A673 (cell line): ENCODE data around the gene SMIM10L1. TPM values are rescaled to one million over a fixed set of nuclear protein-coding genes. Genes with fewer than 3 reads are reported as not detected.

Experiments
- BruUV-seq: library from RNA; stranded (reverse); fragments of 400-500 nt; replicated peaks from 2 replicates; lab custom pipeline; 2021; lab: Mats Ljungman, UMichigan
- CTCF ChIA-PET: fragments of 300-600 bp; sonication (Branson Sonifier 250); formaldehyde crosslinking; loops from one replicate; lab custom pipeline; 2022; ENCODE audit warnings: antibody characterized with exemption; lab: Charles Lee
- POLR2A ChIA-PET: fragments of 300-600 bp; sonication (Branson Sonifier 250); formaldehyde crosslinking; loops from one replicate; lab custom pipeline; 2022; ENCODE audit warnings: antibody characterized with exemption; ENCODE audit not compliant: low non-redundant PET; lab: Charles Lee
- DNase-seq: peaks from one replicate; pipeline ENCODE4 v3.0.0-alpha.2; 2015; ENCODE audit warnings: low spot score
- H3K27ac ChIP-seq: fragments of 200-600 bp; sonication (generic); 2 replicates; pipeline ENCODE4 v1.5.1; 2016; ENCODE audit warnings: mixed run types, low read depth, mild to moderate bottlenecking, mixed read lengths, antibody characterized with exemption, low read length; ENCODE audit not compliant: poor library complexity, severe bottlenecking
- H3K27me3 ChIP-seq: fragments of 200-600 bp; sonication (generic); replicated peaks from 2 replicates; pipeline ENCODE4 v1.6.1; 2017; ENCODE audit warnings: mixed run types, low read depth, mild to moderate bottlenecking, mixed read lengths, antibody characterized with exemption, low read length; ENCODE audit not compliant: insufficient read depth, poor library complexity
- H3K36me3 ChIP-seq: fragments of 200-600 bp; sonication (generic); 2 replicates; pipeline ENCODE4 v1.6.1; 2016; ENCODE audit warnings: mixed run types, mild to moderate bottlenecking, mixed read lengths, antibody characterized with exemption, low read length; ENCODE audit not compliant: insufficient read depth, poor library complexity, severe bottlenecking
- H3K4me1 ChIP-seq: fragments of 200-600 bp; sonication (generic); 2 replicates; pipeline ENCODE4 v1.6.1; 2017; ENCODE audit warnings: mixed run types, mild to moderate bottlenecking, mixed read lengths, antibody characterized with exemption, low read length; ENCODE audit not compliant: insufficient read depth, poor library complexity, severe bottlenecking
- H3K4me3 ChIP-seq: fragments of 200-600 bp; sonication (generic); 2 replicates; pipeline ENCODE4 v1.5.1; 2016; ENCODE audit warnings: low read depth, mixed run types, mild to moderate bottlenecking, mixed read lengths, low read length; ENCODE audit not compliant: poor library complexity, severe bottlenecking
- H3K9me3 ChIP-seq: fragments of 200-600 bp; sonication (generic); 2 replicates; pipeline ENCODE4 v1.6.1; 2016; ENCODE audit warnings: mixed run types, low read depth, mild to moderate bottlenecking, mixed read lengths, antibody characterized with exemption, low read length; ENCODE audit not compliant: poor library complexity, severe bottlenecking
- CTCF ChIP-seq: fragments of 300-800, 200-600 bp; sonication (generic); conservative IDR thresholded peaks from 2 replicates; pipeline ENCODE4 v1.5.1; 2017; ENCODE audit warnings: low read depth, mild to moderate bottlenecking, antibody characterized with exemption, low read length, moderate library complexity, mixed read lengths
- EZH2 ChIP-seq: fragments of 200-600 bp; sonication (generic); IDR thresholded peaks from 2 replicates; pipeline ENCODE4 v1.6.1; 2017; ENCODE audit warnings: borderline replicate concordance, low read depth, mild to moderate bottlenecking, mixed read lengths, antibody characterized with exemption, low read length; ENCODE audit not compliant: poor library complexity, severe bottlenecking
- intact Hi-C: fragments of 100-400 bp; cut with micrococcal nuclease; formaldehyde crosslinking; loops from one replicate; pipeline ENCODE4 v1.10.0; 2022; ENCODE audit not compliant: unreplicated experiment
- total RNA-seq: library from RNA; stranded (reverse); gene quantifications from 2 replicates; pipeline ENCODE4 v1.2.3, GENCODE V29; 2021

Gene SMIM10L1
- total RNA-seq, 1 experiment from 2014 or later: 15.7 TPM

- ChIA-PET CTCF (no interaction called here), POLR2A (no interaction called here)
- Histone ChIP-seq H3K27ac (no peak overlapping the region), H3K36me3 (no peaks in the 10 kb centered on the region), H3K9me3 (no peaks in the 10 kb centered on the region), H3K4me3 (no peak overlapping the region), H3K4me1 (no peaks in the 10 kb centered on the region), H3K27me3 (no peaks in the 10 kb centered on the region)
- DNase-seq: no peak
- no peak for TF ChIP-seq CTCF
- no peak for TF ChIP-seq EZH2
- no TSS peak for BruUV-seq
- intact Hi-C loops: no loop called here
Measured at GRCh38 chr12:11143352-11143751, 27.6 kb upstream of the SMIM10L1 start.

GRCh38 chr12:11144297-11144696, 26.7 kb upstream of the SMIM10L1 start:
- TF ChIP-seq CTCF: no peak
- no peak for TF ChIP-seq EZH2
- Histone ChIP-seq H3K4me3 (no peak overlapping the region), H3K9me3 (no peaks in the 10 kb centered on the region), H3K27me3 (no peaks in the 10 kb centered on the region), H3K36me3 (no peaks in the 10 kb centered on the region), H3K27ac (no peak overlapping the region), H3K4me1 (no peaks in the 10 kb centered on the region)
- DNase-seq: no peak
- intact Hi-C loops: no loop called here
- ChIA-PET CTCF (no interaction called here), POLR2A (no interaction called here)
- BruUV-seq: no TSS peak

- Histone ChIP-seq H3K36me3 (no peaks in the 10 kb centered on the region), H3K27ac (no peak overlapping the region), H3K9me3 (peaks cover 4% of the 10 kb centered on the region), H3K4me3 (no peak overlapping the region), H3K4me1 (no peaks in the 10 kb centered on the region), H3K27me3 (no peaks in the 10 kb centered on the region)
- DNase-seq: no peak
- ChIA-PET CTCF (no interaction called here), POLR2A (no interaction called here)
- no TSS peak for BruUV-seq
- TF ChIP-seq EZH2: no peak
- no peak for TF ChIP-seq CTCF
- intact Hi-C loops: no loop called here
Measured at GRCh38 chr12:11147420-11147819, 23.6 kb upstream of the SMIM10L1 start.
